ENCODE measurements around the gene SUDS3.
"Not testable (repeated sequence)": the region's sequence is repeated elsewhere in the genome, so short reads cannot be mapped to it uniquely, and the experiment has no call there.

SUDS3 gene

DNA sequence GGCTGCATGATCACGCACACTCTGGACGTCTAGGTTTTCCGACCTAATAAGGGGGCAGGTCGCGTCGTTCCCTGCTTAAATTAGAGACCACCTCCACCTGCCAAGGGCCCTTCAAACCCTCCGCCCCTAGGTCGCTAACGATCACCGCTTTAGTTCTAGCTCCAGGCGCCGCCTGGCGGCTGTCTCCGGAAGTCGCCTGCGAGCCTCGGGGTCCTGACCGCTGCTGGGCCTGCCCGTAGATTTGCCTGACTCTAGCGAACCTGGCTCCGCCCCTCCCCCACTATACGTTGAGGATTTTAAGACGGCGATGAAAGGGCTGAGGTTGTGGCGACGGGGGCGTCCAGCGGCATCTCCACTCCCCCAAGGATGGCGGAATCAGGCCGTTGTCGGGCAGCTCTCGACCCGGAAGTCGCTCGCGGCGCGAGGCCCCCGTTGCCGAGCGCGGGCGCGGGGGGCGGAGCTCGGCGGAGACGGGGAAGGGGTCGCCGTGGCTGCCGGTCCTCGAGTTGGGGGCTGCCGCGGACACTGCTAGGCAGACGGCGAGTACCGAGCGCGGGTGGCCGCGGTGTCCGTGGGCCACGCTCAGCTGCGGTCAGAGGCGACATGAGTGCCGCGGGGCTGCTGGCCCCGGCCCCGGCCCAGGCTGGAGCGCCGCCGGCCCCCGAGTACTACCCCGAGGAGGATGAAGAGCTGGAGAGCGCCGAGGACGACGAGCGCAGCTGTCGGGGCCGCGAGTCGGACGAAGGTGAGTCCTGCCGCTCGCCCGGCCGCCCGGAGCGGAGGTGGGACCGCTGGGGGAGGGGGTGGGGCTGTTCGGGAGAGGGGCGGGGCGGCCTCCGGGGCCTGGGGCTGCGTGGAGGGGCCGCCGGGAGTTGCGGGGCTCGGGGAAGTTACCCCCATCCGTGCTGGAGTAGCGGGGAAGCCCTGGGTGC, at the start of gene SUDS3:
TSS of gene SUDS3 (plus strand) at position 467 of the 932 bp plus-strand sequence. CDS start at position 604, 137 bp downstream.
- in situ Hi-C loops (cut with MboI; ENCODE audit: low pct_unique_long_range_greater_than_20kb, low sequenced_read_pairs): no loop called here
- peak; percentile 95 for DNase-seq

DNA sequence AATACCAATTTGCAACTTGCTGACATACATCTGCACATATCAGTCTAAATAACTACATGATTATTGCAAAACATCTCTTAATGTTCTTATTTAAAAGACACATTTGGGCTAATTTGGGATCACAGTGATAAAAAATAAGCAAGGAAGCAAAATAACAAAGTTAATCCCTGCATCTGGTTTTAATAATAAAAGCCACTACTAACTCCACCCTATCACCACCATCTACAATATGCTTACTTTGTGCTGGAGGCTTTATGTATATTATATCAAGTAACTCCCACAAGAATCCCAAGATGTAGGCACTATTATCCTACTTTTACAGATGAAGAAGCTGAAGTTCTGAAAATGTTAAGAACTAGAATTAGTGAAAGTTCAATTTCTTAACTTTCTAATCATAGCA, 49.4 kb upstream of the SUDS3 start:
- no peak for DNase-seq

GRCh38 chr12:118327391-118327790, 49.0 kb upstream of the SUDS3 start:
- in situ Hi-C loops (cut with MboI; ENCODE audit: low pct_unique_long_range_greater_than_20kb, low sequenced_read_pairs): no loop called here
- DNase-seq: no peak

More for the DNA sequence above, 49.4 kb upstream of the SUDS3 start:
- in situ Hi-C loops (cut with MboI; ENCODE audit: low pct_unique_long_range_greater_than_20kb, low sequenced_read_pairs): no loop called here

DNA sequence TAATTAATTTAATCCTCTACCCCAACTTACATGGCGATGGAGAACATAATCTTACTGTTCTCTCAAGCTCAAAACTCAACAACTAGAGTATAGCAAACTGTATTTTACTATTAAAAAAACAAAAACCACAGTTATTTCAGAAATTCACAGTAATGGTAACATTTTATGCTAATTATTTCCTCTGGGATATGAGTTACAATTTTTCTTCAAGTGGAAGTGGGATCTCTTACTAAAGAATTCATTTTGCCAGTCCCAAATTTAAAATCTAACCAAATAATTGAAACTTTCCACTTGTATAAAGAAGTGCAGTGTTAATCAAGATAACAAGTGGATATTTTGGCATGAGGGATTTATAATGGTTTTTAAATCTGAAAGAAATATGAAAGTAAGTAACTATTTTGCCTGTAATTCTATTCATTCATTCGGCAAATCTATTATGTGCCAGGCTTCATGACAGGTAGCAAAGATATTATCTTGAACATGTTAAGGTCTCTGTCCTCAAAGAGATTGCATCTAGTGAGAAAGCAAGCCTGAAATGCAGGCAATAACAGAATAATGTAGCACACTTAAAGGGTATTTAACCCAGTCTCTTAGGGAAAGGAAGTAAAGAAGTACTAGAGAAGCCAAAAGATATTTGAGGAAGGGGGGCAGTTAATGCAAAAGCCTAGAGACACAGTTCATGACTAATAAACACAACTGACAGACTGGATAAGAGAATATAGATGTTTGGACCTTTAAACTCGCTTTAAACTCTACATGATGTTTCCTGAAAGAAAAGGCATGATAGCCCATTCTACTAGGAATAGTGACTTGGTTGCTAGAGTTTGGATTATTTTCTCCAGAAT, 47.6 kb upstream of the SUDS3 start:
- in situ Hi-C loops (cut with MboI; ENCODE audit: low pct_unique_long_range_greater_than_20kb, low sequenced_read_pairs): no loop called here
- DNase-seq: no peak

DNA sequence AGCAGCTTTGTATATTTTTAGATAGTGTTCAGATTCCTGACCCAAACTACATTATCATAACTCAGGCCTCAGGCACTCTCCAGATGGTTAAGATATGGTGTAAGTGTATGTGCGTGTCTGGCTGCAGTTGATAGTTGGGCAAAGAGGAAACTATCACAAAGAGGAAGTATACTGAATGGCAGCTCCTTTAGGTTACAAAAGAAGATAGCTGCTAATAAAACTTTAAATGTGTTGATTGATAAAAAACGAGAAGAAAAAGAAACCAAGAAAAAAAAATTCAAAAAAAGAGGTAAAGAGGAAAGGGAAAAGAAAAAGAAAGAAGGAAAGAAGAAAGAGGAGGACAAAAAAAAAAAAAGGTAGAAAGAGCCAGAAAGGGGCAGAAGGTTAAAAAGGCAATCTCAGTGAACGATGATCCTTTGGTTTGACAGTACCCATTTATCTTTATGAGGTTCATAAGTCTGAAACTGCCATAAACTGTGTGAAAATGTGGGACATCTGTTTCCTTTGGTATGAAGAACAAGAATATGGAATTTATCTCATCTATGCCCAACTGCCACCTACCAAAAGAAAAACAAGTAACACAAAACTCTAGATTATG, 45.8 kb upstream of the SUDS3 start:
- in situ Hi-C loops (cut with MboI; ENCODE audit: low pct_unique_long_range_greater_than_20kb, low sequenced_read_pairs): no loop called here
- peak; percentile 95 for DNase-seq

DNA sequence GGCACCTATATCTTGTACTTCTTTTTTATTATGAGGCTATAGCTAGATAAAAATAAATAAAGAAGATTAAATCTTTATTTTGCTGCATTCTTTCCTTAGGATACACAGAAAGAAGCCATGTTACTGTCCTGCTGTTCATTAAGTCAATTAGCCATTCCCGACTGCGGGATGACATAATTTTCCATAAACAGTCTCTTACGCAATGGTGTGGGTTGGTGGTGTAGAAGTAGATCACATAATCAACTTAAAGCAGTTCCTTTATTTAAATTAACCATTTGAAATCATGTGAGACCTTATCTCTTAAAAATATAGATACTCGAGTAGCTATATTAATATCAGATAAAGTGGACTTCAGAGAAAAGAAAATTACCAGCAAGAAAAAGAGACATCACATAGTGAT, 43.8 kb upstream of the SUDS3 start:
- peak; percentile 86 for DNase-seq
- in situ Hi-C loops (cut with MboI; ENCODE audit: low pct_unique_long_range_greater_than_20kb, low sequenced_read_pairs): no loop called here

- in situ Hi-C loops (cut with MboI; ENCODE audit: low pct_unique_long_range_greater_than_20kb, low sequenced_read_pairs): no loop called here
- DNase-seq: no peak
These were observed 42.1 kb upstream of the SUDS3 start for GRCh38 chr12:118334241-118334640.

DNA sequence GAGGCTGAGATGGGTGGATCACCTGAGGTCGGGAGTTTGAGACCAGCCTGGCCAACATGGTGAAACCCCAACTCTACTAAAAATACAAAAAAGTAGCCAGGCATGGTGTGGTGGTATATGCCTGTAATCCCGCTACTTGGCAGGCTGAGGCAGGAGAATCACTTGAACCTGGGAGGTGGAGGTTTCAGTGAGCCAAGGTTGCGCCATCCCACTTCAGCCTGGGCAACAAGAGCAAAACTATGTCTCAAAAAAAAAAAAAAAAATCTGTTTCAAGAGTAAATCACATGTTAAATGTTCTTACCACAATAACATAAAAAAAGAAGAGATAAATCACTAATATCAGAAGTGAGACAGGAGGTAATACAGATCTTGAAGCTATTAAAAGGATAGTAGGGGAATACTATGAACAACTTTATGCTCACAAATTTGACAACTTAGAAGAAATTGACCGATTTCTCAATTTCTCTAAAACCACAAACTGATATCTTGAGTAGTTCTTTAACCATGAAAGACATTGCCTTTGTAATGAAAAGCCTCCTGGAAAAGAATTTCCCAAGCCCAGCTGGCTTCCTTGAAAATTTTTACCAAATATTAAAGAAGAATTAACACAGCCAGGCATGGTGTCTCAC, 41.3 kb upstream of the SUDS3 start:
- in situ Hi-C loops (cut with MboI; ENCODE audit: low pct_unique_long_range_greater_than_20kb, low sequenced_read_pairs): no loop called here
- no peak for DNase-seq

GRCh38 chr12:118336123-118336522, 40.2 kb upstream of the SUDS3 start:
- in situ Hi-C loops (cut with MboI; ENCODE audit: low pct_unique_long_range_greater_than_20kb, low sequenced_read_pairs): no loop called here
- DNase-seq: no peak

DNA sequence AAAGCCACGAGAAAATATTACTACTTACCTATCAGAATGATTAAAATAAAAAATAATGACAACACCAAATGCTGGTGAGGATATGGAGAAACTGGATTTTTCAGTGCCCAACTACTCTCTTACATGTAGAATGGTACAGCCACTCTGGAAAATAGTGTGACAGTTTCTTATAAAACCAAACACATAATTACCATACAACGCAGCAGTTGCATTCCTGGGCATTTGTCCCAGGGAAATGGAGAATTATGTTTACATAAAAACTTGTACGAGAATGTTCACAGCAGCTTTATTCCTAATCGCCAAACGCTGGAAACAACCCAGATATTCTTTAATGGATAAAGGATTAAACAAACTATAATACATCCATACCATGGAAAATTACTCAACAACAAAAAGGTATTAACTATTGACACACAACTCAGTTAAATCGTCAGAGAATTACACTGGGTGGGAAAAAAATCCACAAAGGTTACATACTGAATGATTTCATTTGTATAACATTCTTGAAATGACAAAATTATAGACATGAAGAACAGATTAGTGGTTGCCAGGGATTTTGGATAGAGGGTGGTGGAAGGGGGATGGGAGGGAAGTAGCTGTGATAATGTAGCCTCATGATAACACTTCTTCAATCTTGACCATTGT, 39.0 kb upstream of the SUDS3 start:
- DNase-seq: no peak
- in situ Hi-C loops (cut with MboI; ENCODE audit: low pct_unique_long_range_greater_than_20kb, low sequenced_read_pairs): no loop called here

- in situ Hi-C loops (cut with MboI; ENCODE audit: low pct_unique_long_range_greater_than_20kb, low sequenced_read_pairs): no loop called here
- DNase-seq: no peak
These were observed 34.3 kb upstream of the SUDS3 start for GRCh38 chr12:118342090-118342489.

GRCh38 chr12:118344829-118345228, 31.5 kb upstream of the SUDS3 start:
- in situ Hi-C loops (cut with MboI; ENCODE audit: low pct_unique_long_range_greater_than_20kb, low sequenced_read_pairs): no loop called here
- DNase-seq: no peak

DNA sequence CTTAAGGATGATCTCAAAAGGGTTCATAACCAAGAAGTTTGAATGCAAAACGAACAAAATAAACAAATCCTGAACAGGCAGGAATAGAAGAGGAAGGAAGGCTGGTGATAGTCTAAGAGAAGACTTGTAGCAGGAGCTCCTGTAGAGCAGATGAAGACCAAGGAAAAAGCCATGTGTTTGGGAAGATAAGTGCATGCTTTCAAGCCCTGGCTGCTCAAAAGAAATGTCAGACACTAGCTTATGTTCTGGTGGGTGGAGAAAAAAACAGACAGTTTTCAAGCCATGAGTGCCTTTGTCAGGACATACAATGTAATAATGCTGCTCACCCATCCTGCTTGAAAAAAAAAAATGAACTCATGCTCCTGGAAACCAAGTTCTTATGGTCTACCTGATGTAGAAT, 31.0 kb upstream of the SUDS3 start:
- in situ Hi-C loops (cut with MboI; ENCODE audit: low pct_unique_long_range_greater_than_20kb, low sequenced_read_pairs): no loop called here
- DNase-seq: peak; percentile 54

DNA sequence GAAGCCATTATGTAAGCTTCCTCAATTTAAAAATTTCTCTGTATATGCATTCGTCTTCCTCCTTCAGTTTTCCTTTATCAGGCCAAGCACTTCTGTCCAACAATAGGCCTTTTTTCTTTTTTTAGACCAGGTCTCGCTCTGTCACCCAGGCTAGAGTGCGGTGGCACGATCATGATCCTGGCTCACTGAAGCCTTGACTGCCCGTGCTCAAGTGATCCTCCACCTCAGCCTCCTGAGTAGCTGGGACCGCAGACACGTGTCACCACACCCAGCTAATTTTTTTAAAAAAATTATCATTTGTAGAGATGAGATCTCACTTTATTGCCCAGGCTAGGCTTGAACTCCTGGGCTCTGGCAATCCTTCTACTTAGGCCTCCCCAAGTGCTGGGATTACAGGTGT, 29.5 kb upstream of the SUDS3 start:
- DNase-seq: peak; percentile 86
- in situ Hi-C loops (cut with MboI; ENCODE audit: low pct_unique_long_range_greater_than_20kb, low sequenced_read_pairs): no loop called here

DNA sequence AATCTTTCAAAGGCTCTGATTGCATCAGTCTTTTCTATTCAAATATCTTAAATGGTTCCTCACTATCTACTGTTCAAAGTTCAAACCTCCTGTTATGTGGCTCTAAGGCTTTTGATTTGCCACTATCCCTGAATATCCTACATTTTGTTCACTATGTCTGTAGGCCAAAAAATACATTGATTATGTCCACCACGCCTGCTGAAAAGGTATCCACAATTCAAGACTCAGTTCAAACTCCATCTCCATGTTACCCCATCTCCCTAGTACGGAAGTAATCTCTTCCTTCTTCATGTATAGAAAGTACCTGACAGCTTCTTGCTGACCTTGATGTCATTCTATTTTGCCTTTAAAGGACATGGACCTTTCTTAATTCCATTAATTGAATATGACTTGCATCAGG, 28.4 kb upstream of the SUDS3 start:
- no peak for DNase-seq
- in situ Hi-C loops (cut with MboI; ENCODE audit: low pct_unique_long_range_greater_than_20kb, low sequenced_read_pairs): no loop called here

- in situ Hi-C loops (cut with MboI; ENCODE audit: low pct_unique_long_range_greater_than_20kb, low sequenced_read_pairs): no loop called here
- no peak for DNase-seq
These were observed 25.3 kb upstream of the SUDS3 start for GRCh38 chr12:118350908-118351559.

DNA sequence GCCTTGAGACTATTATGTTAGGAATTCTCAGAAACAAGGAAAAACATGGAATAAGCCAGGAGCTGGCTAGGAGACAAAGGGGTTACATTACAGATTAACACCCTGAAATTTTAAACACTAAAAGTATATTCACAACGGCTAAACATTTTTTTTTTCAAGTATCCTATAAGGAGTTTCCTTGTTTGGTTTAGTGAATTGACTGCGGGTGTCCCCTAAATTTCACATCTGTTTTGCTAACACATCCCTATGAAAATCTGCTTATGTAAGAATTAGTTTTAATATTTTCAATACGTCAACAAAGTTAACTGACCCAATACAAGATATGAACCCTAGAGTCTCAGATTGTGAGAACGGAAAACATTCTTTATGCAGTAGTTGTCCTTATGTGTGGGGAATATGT, 22.6 kb upstream of the SUDS3 start:
- in situ Hi-C loops (cut with MboI; ENCODE audit: low pct_unique_long_range_greater_than_20kb, low sequenced_read_pairs): no loop called here
- no peak for DNase-seq

DNA sequence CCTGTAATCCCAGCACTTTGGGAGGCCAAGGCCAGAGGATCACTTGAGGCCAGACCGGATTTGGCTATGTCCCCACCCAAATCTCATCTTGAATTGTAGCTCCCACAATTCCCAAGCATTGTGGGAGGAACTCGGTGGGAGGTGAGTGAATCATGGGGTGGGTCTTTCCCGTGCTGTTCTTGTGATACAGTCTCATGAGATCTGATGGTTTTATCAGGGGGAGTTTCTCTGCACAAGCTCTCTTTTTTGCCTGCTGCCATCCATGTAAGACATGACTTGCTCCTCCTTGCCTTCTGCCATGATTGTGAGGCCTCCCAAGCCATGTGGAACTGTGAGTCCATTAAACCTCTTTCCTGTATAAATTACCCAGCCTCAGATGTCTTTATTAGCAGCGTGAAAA, 21.9 kb upstream of the SUDS3 start:
- DNase-seq; in situ Hi-C loops (cut with MboI; ENCODE audit: low pct_unique_long_range_greater_than_20kb, low sequenced_read_pairs): not testable (repeated sequence)
